Neural cell (in vitro differentiated cells): ENCODE results near the gene EVL.

Experiments
- CTCF ChIP-seq: fragments of 450-650 bp; IDR thresholded peaks from 2 replicates; pipeline ENCODE4 v1.5.1; 2014; ENCODE audit warnings: antibody characterized with exemption, mild to moderate bottlenecking, moderate library complexity; ENCODE audit not compliant: poor library complexity, severe bottlenecking
- SMC3 ChIP-seq: fragments of 450-650 bp; conservative IDR thresholded peaks from 2 replicates; pipeline ENCODE4 v1.6.1; 2014; ENCODE audit warnings: antibody characterized with exemption, mild to moderate bottlenecking, moderate library complexity; ENCODE audit not compliant: poor library complexity

GRCh38 chr14:100067971-100068959 lies 3.0 kb downstream of the EVL start:
- TF ChIP-seq SMC3 (no peak), CTCF (no peak)
